Colonic mucosa (tissue), 4 donors: ENCODE data around the gene XPR1. TPM values are rescaled to one million over a fixed set of nuclear protein-coding genes. Genes with fewer than 3 reads are reported as not detected.

Experiments used
- DNase-seq: peaks from one replicate; pipeline ENCODE4 v3.0.0-alpha.2; 2020
- H3K27ac ChIP-seq: fragments of 200-600 bp; one replicate; pipeline ENCODE4 v1.8.0; 2021
- H3K27me3 ChIP-seq: fragments of 200-600 bp; one replicate; pipeline ENCODE4 v1.8.0; 2021
- H3K36me3 ChIP-seq: fragments of 200-600 bp; one replicate; pipeline ENCODE4 v1.8.0; 2021
- H3K4me1 ChIP-seq: fragments of 200-600 bp; one replicate; pipeline ENCODE4 v1.8.0; 2021; ENCODE audit warnings: mild to moderate bottlenecking
- H3K4me3 ChIP-seq: fragments of 200-600 bp; one replicate; pipeline ENCODE4 v1.8.0; 2021
- H3K9ac ChIP-seq, 2 donors: one replicate each; pipeline ENCODE4 v1.7.0; 2013; ENCODE audit warnings: control low read depth in 2 of 2, low read depth in 2 of 2, low read length in 2 of 2
- H3K9me3 ChIP-seq: fragments of 200-600 bp; one replicate; pipeline ENCODE4 v1.8.0; 2021
- CTCF ChIP-seq: fragments of 200-600 bp; IDR thresholded peaks from one replicate; pipeline ENCODE4 v1.8.0; 2022; ENCODE audit warnings: antibody characterized with exemption, mild to moderate bottlenecking
- intact Hi-C: fragments of 100-400 bp; cut with DNase I; formaldehyde crosslinking; loops from one replicate; pipeline ENCODE4 v1.14.1; 2022
- total RNA-seq, 2 donors: library from RNA; stranded (reverse); fragmentation: NEBNext Ultra II Directional in 1 of 2; extraction: Animal tissue kit (Norgen Biotek cat#: 25700) in 1 of 2; gene quantifications; one replicate each; pipeline ENCODE4 v1.2.1, GENCODE V29; 2021
- donor health status: healthy.
- donor health status: DM: no; HTN: no; CAD: no.
- donor health status: DM: no; HTN: no; CAD: no.

XPR1 gene
- total RNA-seq, 2 donors from 2014 or later = 20.5 to 25.8 TPM

GRCh38 chr1:180598333-180598974, 33.4 kb upstream of the XPR1 start:
- Histone ChIP-seq H3K9ac (no peak overlapping the region), H3K4me1 (peaks cover 6% of the 10 kb centered on the region), H3K27ac (peak overlapping the region; percentile 26), H3K36me3 (no peaks in the 10 kb centered on the region), H3K4me3 (no peak overlapping the region), H3K27me3 (no peaks in the 10 kb centered on the region), H3K9me3 (no peaks in the 10 kb centered on the region)
- intact Hi-C loops = no loop called here
- peak; percentile 65 for DNase-seq
- no peak for TF ChIP-seq CTCF

- no peaks in the 10 kb centered on the region for H3K27me3 ChIP-seq
- no peak overlapping the region for H3K27ac ChIP-seq
- no peak overlapping the region for H3K9ac ChIP-seq
- H3K4me3 ChIP-seq = no peak overlapping the region
- H3K9me3 ChIP-seq = no peaks in the 10 kb centered on the region
- H3K4me1 ChIP-seq = peaks cover 6% of the 10 kb centered on the region
- TF ChIP-seq CTCF = no peak
- no peak for DNase-seq
- no peaks in the 10 kb centered on the region for H3K36me3 ChIP-seq
- intact Hi-C loops = no loop called here
Measured at GRCh38 chr1:180600343-180600742, 31.5 kb upstream of the XPR1 start.

- no peaks in the 10 kb centered on the region for H3K9me3 ChIP-seq
- intact Hi-C loops = no loop called here
- H3K27me3 ChIP-seq = no peaks in the 10 kb centered on the region
- H3K4me3 ChIP-seq = no peak overlapping the region
- no peak for DNase-seq
- H3K9ac ChIP-seq = no peak overlapping the region
- H3K27ac ChIP-seq = no peak overlapping the region
- TF ChIP-seq CTCF = no peak
- H3K36me3 ChIP-seq = no peaks in the 10 kb centered on the region
- H3K4me1 ChIP-seq = peaks cover 6% of the 10 kb centered on the region
Measured at GRCh38 chr1:180601512-180601911, 30.3 kb upstream of the XPR1 start.

- H3K4me3 ChIP-seq = no peak overlapping the region
- H3K4me1 ChIP-seq = peaks cover 4% of the 10 kb centered on the region
- H3K36me3 ChIP-seq = no peaks in the 10 kb centered on the region
- intact Hi-C loops = no loop called here
- no peak overlapping the region for H3K27ac ChIP-seq
- H3K9ac ChIP-seq = no peak overlapping the region
- no peak for DNase-seq
- H3K27me3 ChIP-seq = no peaks in the 10 kb centered on the region
- TF ChIP-seq CTCF = no peak
- no peaks in the 10 kb centered on the region for H3K9me3 ChIP-seq
Measured at GRCh38 chr1:180603223-180603849, 28.5 kb upstream of the XPR1 start.

- Histone ChIP-seq H3K9ac (no peak overlapping the region), H3K4me3 (no peak overlapping the region), H3K27me3 (no peaks in the 10 kb centered on the region), H3K36me3 (no peaks in the 10 kb centered on the region), H3K27ac (no peak overlapping the region), H3K4me1 (no peaks in the 10 kb centered on the region), H3K9me3 (no peaks in the 10 kb centered on the region)
- no peak for DNase-seq
- TF ChIP-seq CTCF = no peak
- intact Hi-C loops = no loop called here
Measured at GRCh38 chr1:180603850-180604226, 28.0 kb upstream of the XPR1 start.
